ENCODE measurements around the gene PRTN3. TPM values are rescaled to one million over a fixed set of nuclear protein-coding genes. Genes with fewer than 3 reads are reported as not detected.
"Not testable (repeated sequence)": the region's sequence is repeated elsewhere in the genome, so short reads cannot be mapped to it uniquely, and the experiment has no call there.

PRTN3 gene
- total RNA-seq, 2 donors from 2014 or later = 0.38 TPM; not detected in 1

DNA sequence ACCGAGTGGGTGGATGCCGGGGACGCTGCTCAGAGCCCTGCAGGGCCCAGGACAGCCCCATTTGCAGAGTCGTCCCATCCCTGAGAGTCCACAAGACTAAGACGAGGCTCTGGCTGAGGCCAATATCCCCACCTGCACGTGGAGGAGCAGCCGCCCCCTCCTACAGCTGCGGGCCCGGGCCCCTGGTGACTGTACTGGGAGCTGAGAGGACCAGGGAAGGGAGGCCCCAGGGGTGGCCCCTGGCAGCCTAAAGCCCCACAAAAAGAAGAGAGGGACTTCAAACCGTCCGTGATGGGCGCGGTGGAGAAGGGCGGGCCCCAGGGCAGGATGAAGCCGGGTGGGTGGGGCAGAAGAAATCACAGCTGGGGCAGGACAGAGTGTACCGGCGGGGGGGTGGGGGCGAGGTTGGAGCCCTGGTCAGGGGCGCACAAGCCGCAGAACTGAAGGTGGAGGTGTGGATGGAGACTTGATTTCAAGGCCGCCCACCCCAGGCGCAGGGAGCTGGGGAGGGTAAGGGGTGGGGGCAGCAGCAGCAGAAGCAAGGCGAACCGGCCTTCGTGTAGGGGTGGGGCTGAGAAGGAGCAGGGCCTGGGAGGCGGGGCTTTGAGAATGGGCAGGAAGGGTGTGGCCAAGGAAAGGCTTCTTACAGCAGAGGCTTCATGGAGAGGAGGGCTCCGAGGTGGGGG is 31.6 kb downstream of the PRTN3 start:
- intact Hi-C loops (cut with DNase I) = no loop called here
- DNase-seq (ENCODE audit: low spot score) = peak; percentile 91

DNA sequence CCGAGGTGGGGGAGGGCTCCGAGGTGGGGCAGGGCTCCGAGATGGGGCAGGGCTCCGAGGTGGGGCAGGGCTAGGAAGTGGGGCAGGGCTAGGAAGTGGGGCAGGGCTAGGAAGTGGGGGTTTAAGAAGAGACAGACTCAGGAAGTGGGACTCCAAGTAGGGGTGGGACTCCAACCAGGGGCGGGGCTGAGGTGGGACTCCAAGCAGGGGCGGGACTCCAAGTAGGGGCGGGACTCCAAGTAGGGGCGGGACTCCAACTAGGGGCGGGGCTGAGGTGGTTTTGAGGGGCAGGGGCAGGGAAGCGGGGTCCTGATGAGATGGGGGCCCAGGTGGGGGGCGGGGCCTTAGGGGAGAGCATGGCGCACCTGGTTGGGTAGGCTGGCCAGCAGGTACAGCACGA is 32.3 kb downstream of the PRTN3 start:
- intact Hi-C loops (cut with DNase I) = no loop called here
- DNase-seq (ENCODE audit: low spot score) = no peak

DNA sequence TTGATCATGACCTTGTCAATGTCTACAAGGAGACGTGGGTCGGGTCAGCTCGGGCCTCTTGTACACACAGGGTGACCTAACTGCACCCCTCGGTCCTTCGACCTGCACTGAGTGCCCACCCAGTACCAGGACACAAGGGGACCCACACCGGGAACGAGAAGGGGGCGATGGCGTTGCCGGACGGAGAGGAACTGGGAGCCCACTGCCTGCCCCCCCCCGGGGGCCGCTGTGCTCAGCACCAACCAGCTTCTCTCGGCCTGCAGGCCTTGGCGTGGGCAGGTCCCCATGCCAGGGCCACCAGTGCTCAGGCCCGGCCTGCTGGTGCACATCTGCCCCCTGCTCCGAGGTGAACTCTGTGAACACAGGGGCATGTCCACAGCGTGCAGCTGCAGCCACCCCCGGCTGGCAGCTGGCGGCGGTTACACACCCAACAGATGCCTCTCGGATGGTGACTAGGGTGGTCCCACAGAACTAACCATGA is 32.8 kb downstream of the PRTN3 start:
- intact Hi-C loops (cut with DNase I) = no loop called here
- peak; percentile 79 for DNase-seq (ENCODE audit: low spot score)

DNA sequence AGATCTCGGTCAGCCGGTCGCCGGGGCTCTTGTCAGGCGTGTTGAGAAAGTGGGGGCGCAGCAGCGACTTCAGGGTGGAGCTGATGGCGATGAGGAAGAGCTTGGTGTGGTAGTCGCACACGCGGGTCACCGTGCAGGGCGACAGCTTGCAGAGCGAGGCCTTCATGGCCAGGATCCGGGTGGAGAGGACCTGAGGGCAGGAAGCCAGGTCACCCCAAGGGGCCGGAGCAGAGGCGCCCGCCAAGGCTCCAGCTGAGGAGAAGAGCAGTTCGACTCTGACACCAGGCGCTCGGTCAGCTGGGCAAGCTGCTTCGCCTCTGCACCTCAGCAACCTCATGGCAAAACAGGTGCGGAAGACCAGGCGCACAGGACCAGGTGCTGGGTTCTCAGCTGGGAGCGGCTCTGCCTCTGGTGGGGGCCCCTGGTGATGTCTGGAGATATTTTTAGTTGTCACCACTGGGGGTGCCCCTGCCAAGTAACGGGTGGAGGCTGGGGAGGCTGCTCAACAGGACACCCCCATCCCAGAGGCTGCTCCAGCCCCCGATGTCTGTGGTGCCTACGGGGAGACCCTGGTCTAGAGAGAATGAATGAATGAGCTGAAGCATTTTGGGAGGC is 34.6 kb downstream of the PRTN3 start:
- no peak for DNase-seq (ENCODE audit: low spot score)
- intact Hi-C loops (cut with DNase I) = no loop called here

DNA sequence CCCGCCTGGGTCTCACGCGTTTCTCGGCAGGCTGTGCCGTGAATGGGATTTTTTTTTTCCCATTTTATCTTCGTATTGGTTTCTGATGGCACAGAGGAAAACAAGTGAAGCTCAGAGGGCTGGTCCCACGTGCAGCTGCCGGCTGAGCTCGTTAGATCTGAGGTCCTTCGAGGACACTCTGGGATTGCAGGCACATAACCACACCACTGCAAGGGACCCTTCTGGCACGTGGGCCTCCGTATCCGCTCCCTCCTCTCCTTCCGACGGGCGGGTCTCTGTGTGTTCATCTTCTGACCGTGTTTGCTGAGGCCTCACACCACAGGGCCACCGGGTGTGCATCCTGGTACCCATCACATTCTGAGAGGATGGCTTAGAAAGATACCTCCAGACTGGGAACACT is 35.3 kb downstream of the PRTN3 start:
- intact Hi-C loops (cut with DNase I) = no loop called here
- no peak for DNase-seq (ENCODE audit: low spot score)

DNA sequence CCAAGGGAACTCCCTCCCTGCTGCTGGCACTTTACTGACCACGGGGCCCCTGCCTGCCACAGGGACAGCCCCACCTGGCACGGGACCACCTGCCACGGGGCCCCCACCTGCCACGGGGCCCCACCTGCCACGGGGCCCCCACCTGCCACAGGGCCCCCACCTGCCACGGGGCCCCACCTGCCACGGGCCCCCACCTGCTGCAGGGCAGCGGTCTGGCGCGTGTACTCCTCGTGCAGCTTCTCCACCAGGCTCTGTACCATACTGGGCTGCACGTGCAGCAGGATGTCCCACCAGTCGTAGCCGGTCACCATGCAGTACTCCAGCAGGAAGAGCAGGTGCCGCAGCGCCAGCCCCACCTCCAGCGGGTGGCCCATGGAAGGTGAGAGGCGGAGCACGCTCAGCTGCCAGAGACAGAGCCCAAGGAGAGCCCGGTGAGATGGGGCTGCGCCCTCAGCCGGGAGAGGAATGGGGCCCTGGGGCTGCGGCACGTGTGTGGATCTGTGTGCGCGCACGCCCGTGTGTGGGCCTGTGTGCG is 36.0 kb downstream of the PRTN3 start:
- intact Hi-C loops (cut with DNase I) = no loop called here
- DNase-seq (ENCODE audit: low spot score) = no peak

DNA sequence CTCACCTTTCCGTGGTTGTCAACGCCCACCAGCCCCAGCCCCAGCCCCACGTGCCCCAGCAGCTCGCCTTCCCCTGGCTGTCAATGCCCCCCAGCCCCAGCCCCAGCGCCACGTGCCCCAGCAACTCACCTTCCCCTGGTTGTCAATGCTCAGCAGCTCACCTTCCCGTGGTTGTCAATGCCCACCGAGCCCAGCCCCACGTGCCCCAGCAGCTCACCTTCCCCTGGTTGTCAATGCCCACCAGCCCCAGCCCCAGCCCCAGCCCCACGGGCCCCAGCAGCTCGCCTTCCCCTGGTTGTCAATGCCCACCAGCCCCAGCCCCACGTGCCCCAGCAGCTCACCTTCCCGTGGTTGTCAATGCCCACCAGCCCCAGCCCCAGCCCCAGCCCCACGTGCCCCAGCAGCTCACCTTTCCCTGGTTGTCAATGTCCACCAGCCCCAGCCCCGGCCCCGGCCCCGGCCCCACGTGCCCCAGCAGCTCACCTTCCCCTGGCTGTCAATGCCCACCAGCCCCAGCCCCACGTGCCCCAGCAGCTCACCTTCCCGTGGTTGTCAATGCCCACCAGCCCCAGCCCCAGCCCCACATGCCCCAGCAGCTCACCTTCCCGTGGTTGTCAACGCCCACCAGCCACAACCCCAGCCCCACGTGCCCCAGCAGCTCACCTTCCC is 37.3 kb downstream of the PRTN3 start:
- intact Hi-C loops (cut with DNase I); DNase-seq (ENCODE audit: low spot score): not testable (repeated sequence)

DNA sequence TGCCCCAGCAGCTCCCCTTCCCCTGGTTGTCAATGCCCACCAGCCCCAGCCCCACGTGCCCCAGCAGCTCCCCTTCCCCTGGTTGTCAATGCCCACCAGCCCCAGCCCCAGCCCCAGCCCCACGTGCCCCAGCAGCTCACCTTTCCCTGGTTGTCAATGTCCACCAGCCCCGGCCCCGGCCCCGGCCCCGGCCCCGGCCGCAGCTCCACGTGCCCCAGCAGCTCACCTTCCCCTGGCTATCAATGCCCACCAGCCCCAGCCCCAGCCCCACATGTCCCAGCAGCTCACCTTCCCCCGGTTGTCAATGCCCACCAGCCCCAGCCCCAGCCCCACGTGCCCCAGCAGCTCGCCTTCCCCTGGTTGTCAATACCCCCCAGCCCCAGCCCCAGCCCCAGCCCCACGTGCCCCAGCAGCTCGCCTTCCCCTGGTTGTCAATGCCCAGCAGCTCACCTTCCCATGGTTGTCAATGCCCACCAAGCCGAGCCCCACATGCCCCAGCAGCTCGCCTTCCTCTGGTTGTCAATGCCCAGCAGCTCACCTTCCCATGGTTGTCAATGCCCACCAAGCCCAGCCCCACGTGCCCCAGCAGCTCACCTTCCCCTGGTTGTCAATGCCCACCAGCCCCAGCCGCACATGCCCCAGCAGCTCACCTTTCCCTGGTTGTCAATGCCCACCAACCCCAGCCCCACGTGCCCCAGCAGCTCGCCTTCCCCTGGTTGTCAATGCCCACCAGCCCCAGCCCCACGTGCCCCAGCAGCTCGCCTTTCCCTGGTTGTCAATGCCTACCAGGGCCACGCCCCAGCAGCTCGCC is 38.2 kb downstream of the PRTN3 start:
- intact Hi-C loops (cut with DNase I) = not testable (repeated sequence)
- peak; percentile 78 for DNase-seq (ENCODE audit: low spot score)

DNA sequence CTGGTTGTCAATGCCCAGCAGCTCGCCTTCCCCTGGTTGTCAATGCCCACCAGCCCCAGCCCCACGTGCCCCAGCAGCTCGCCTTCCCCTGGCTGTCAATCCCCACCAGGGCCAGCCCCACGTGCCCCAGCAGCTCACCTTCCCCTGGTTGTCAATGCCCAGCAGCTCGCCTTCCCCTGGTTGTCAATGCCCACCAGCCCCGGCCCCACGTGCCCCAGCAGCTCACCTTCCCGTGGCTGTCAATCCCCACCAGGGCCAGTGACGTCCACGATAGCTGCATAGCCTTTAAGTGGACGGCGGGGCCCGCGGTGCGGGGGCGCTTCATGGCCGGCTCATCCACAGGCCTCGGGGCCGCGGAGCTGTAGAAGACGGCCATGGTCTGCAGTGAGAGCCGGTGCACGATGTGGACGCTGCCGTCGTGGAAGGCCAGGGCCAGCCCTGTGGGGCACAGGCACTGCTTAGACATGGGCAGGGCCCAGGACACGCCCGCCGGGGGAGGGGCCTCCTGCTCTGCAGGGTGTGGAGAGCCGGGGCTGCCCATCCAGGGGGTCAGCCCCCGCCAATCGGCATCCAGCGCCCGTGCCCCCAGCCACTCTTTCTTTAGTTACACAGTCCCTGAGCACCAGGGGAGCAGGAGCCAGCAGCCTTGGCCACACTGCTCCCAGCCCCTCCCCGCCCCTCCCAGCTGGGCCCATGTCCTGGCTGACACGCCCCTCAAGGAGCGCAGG is 39.1 kb downstream of the PRTN3 start:
- intact Hi-C loops (cut with DNase I) = loop anchor here in 1 of 2 donors (10.0 kb wide), 1 partner anchor 295 kb away; the partner anchor contains the start of gene SBNO2
- peak; percentile 70 for DNase-seq (ENCODE audit: low spot score)

DNA sequence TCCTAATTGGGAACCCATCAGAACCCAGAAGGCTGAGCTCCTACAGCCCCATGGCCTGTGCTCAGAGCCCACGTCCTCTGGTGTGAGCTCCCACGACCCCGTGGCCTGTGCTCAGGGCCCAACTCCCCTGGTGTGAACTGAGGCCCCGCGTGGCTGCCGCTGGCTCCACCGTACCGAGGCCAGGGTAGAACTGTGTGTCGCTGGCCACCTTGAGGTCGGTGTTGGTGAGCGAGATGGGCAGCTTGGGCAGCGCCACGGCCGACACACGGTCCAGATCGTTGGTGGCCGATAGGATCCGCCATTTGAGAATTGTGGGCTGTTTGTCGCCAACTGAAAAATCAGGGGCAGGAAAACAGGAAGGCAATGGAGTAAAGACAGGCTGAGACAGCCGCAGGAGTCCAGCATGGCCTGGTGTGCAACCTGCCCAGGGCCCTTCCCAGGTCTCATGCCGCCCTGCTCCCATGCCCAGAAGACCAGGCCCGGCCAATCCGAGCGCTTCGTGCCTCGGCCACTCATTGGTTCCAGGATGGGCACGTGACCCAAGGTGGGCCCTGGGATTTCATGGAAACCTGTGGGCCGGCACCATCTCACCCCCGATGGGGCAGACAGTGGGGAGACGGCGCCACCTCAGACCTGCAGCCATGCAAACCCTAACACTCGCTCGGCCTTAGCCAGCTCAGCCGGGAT is 40.7 kb downstream of the PRTN3 start:
- no peak for DNase-seq (ENCODE audit: low spot score)
- intact Hi-C loops (cut with DNase I) = loop anchor here in 1 of 2 donors (10.0 kb wide), 1 partner anchor 293 kb away; the partner anchor contains the start of gene SBNO2

DNA sequence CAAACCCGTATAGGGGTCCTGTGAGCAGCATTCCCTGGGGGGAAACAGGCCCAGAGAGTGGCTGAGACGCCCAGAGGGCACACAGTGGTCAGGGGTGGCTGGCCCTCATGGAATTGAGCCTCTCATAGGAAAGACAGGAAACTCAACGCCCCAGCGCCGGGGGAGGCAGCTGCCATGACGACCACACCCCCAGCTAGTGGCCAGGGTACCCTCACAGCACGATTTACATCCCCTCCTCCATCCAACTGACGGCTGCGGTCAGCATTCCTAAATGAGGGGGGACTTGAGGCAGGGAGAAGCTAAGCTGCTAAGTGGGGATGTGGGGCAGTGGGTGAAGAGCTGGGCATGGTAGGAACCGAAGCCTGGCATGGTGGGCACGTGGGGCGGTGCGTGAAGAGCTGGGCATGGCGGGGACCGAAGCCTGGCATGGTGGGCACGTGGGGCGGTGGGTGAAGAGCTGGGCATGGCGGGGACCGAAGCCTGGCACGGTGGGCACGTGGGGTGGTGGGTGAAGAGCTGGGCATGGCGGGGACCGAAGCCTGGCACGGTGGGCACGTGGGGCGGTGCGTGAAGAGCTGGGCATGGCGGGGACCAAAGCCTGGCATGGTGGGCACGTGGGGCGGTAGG is 42.2 kb downstream of the PRTN3 start:
- intact Hi-C loops (cut with DNase I) = loop anchor here in 1 of 2 donors (10.0 kb wide), 1 partner anchor 292 kb away; the partner anchor contains the start of gene SBNO2

DNA sequence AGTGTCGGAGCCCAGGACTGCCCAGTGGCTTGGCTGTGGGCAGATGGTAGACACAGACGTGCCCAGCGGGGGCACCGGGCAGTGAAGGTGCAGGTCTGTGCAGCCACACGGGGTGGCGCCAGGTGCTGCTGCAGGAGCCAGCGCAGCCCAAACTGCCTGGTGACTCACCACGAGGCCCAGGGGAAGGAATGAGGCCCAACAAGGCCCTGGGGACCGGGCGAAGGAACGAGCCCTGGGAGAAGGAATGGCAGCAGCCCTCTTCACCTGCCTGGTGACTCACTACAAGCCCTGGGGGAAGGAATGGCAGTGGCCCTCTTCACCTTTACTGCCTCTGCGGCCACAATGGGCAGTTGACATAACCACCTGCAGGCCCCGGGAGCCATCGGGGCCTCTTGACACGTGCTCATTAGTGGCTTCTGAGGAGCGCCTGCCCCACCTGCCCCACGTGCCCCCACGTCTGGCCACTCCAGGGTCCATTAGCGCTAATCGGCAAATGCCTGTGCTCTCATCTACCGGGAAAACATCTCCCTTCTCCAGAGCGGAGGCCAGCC is 42.9 kb downstream of the PRTN3 start:
- intact Hi-C loops (cut with DNase I) = loop anchor here in 1 of 2 donors (10.0 kb wide), 1 partner anchor 291 kb away; the partner anchor contains the start of gene SBNO2
- no peak for DNase-seq (ENCODE audit: low spot score)

More for the DNA sequence above, 42.2 kb downstream of the PRTN3 start:
- DNase-seq (ENCODE audit: low spot score) = no peak

DNA sequence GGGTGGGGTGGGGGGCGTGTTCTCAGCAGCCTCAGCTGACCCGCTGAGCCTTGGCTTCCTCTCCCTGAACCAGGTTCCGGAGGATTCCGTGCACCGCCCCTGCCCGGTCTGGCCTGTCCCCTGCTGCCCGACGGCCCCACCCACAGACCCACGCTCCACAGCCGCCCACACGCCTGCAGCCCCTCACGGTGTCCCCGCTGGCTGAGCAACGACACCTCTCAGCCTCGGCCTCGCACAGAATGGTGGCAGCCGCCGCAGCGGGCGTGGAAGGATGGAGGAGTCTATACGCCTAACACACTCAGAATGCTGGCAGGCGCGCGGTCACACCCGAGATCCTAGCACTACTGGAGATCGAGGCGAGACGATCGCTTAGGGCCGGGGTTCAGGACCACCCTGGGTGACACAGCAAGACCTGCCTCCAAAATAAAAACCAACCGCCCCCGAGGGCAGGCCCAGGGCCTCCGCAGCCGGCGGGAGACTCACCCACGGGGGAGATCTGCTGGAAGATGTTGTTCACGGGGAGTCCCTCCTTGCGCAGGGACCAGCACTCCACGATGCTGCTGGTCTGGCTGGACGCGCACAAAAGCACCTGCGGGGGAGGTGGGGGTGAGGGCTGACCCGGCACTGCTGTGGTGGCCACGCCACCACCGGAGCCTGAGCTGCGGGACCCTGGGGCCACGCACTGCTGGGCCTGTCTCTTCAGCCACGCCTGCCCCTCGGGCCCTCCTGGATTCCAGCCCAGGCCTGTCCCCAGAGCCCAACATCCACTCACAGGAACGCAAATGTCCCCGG is 43.8 kb downstream of the PRTN3 start:
- intact Hi-C loops (cut with DNase I) = loop anchor here in 1 of 2 donors (10.0 kb wide), 1 partner anchor 290 kb away; the partner anchor contains the start of gene SBNO2
- no peak for DNase-seq (ENCODE audit: low spot score)

DNA sequence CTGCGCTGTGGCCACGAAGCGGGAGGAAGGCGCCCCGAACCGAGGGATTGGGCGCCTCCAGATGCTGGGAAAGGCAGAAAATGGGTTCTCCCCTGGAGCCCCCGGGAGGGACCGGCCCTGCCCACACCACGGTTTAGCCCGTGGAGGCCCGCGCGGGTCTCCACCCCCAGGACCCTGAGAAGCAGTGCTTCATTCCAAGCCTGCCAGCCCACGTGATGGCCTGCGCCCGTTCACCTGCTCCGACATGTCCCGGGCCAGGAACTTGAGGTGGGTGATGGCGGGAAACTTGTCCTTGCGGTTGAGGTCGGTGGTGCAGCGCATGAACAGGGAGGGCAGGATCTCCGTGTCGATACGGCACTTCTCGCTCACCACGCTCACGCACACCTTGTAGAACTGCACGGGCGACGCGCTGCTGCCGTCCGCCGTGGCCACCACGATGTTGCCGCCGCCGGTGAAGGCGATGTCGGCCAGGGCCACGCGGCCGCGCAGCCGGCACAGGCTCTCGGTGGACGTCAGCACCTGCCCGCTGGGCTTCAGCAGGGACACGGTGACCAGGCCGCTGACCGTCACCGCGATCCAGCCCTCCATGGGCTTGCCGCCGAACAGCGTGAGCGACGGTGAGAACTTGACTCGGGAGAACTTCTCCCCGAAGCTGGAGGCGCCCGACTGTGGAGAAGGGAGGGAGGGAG is 44.9 kb downstream of the PRTN3 start:
- no peak for DNase-seq (ENCODE audit: low spot score)
- intact Hi-C loops (cut with DNase I) = loop anchor here in 1 of 2 donors (10.0 kb wide), 1 partner anchor 289 kb away; the partner anchor contains the start of gene SBNO2

DNA sequence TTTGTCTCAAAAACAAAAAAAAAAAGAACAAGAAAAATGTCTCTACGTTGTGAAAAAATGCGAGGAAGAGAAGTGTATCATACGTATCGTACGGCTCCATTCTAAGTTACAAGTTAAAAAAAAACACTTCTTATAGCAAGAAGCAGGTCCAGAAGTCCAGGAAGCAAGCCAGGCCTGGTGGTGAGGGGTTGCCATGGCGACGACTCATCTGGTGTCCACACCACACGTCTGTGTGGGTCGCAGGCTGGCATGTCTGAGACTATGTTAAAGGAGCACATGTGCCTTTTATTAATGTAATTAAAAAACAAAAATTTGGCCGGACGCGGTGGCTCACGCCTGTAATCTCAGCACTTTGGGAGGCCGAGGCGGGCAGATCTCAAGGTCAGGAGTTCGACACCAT is 46.3 kb downstream of the PRTN3 start:
- intact Hi-C loops (cut with DNase I) = loop anchor here in 1 of 2 donors (10.0 kb wide), 1 partner anchor 288 kb away; the partner anchor contains the start of gene SBNO2
- no peak for DNase-seq (ENCODE audit: low spot score)

Measured in posterior vena cava (tissue), 2 donors.